GM21529 (cell line): ENCODE data around the gene MOSPD3.

Source experiments
- ATAC-seq: cut with Tn5 transposase; IDR thresholded peaks from one replicate; pipeline ENCODE4 v1.9.1; 2021; ENCODE audit not compliant: unreplicated experiment

Gene MOSPD3

GRCh38 chr7:100575206-100575631 is 37.1 kb upstream of the MOSPD3 start:
- ATAC-seq = no peak

GRCh38 chr7:100575746-100576383 is 36.5 kb upstream of the MOSPD3 start:
- ATAC-seq = no peak

GRCh38 chr7:100576384-100576993 is 35.9 kb upstream of the MOSPD3 start:
- no peak for ATAC-seq

- ATAC-seq = no peak
Observed at GRCh38 chr7:100577103-100577502, 35.2 kb upstream of the MOSPD3 start.

- ATAC-seq = no peak
Observed at GRCh38 chr7:100577507-100577906, 34.8 kb upstream of the MOSPD3 start.

- no peak for ATAC-seq
Observed at GRCh38 chr7:100578246-100579183, 33.8 kb upstream of the MOSPD3 start.

- ATAC-seq = no peak
Observed at GRCh38 chr7:100580466-100581283, 31.7 kb upstream of the MOSPD3 start.

GRCh38 chr7:100582041-100582579 is 30.2 kb upstream of the MOSPD3 start:
- ATAC-seq = no peak

- no peak for ATAC-seq
Observed at GRCh38 chr7:100582650-100583049, 29.7 kb upstream of the MOSPD3 start.

GRCh38 chr7:100583132-100584053 is 28.9 kb upstream of the MOSPD3 start:
- ATAC-seq = no peak

- no peak for ATAC-seq
Observed at GRCh38 chr7:100584054-100584682, 28.2 kb upstream of the MOSPD3 start.

GRCh38 chr7:100584683-100585510 is 27.4 kb upstream of the MOSPD3 start:
- ATAC-seq = no peak

- peak; percentile 27 for ATAC-seq
Observed at GRCh38 chr7:100585511-100586265, 26.7 kb upstream of the MOSPD3 start, which contains the start of gene LRCH4. LRCH4 (minus strand) TSS chr7:100586129; CDS start chr7:100586100, 29 bp downstream.

- ATAC-seq = peak; percentile 84
Observed at GRCh38 chr7:100586266-100587025, 25.9 kb upstream of the MOSPD3 start, which contains the start of gene FBXO24. FBXO24 (plus strand) TSS chr7:100586328; CDS start chr7:100586626, 298 bp downstream.

GRCh38 chr7:100588438-100588837 is 23.9 kb upstream of the MOSPD3 start:
- no peak for ATAC-seq

GRCh38 chr7:100589341-100589947 is 22.9 kb upstream of the MOSPD3 start:
- ATAC-seq = no peak
